GM18505 (cell line): ENCODE results near the gene M1AP.

Experiments used
- ATAC-seq: cut with Tn5 transposase; IDR thresholded peaks from one replicate; pipeline ENCODE4 v1.9.1; 2021; ENCODE audit not compliant: unreplicated experiment
- POLR2A ChIP-seq: IDR thresholded peaks from 4 replicates; pipeline ENCODE4 v1.6.1; 2011; ENCODE audit warnings: borderline replicate concordance; ENCODE audit not compliant: insufficient read depth, insufficient read length; ENCODE audit errors: extremely low read depth

The M1AP gene, protein sequence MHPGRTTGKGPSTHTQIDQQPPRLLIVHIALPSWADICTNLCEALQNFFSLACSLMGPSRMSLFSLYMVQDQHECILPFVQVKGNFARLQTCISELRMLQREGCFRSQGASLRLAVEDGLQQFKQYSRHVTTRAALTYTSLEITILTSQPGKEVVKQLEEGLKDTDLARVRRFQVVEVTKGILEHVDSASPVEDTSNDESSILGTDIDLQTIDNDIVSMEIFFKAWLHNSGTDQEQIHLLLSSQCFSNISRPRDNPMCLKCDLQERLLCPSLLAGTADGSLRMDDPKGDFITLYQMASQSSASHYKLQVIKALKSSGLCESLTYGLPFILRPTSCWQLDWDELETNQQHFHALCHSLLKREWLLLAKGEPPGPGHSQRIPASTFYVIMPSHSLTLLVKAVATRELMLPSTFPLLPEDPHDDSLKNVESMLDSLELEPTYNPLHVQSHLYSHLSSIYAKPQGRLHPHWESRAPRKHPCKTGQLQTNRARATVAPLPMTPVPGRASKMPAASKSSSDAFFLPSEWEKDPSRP

DNA sequence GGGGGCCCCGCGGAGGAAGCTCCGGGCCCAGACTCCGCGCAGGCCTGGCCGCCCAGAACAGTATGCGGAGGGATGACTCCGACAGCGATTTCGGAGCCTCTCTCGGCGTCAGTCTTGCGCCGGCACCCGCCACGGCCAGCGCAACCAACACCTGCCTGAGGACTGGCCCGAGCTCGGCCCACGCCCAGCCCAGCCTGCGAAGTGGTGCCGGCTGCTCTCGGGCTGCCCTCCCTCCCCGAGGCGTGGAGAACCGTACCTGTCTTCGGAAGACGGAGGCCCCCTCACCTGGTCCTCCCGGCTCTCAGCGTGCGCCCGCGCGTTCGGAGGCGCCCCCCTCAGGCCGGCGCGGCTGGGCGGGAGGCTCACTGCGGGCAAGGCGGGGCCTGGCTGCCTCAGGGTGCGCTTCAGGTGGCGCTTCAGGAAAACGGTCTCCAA is at the start of gene M1AP:
Gene M1AP (minus strand): TSS at position 322 of the 435 bp plus-strand sequence. CDS start 8,055 bp downstream, outside the sequence.
- TF ChIP-seq POLR2A = no peak
- no peak for ATAC-seq

DNA sequence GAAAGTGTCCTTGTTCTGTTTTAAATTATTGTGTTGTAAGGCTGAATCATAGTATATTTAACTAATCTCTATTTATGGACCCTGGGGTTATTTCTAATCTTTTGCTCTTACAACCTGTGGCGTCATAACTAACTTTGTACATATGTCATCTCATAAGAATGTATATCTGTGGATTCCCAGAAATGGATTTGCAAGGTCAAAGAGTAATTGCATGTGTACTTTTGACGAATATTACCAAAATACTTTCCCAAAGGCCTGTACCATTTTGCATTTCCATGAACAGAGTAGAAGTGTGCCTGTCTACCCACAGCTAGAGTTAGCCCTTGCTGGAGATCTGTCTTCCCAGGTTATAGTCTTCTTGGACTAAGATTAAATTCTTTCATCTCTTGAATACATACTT is 48.7 kb upstream of the M1AP start:
- no peak for TF ChIP-seq POLR2A
- ATAC-seq = no peak

DNA sequence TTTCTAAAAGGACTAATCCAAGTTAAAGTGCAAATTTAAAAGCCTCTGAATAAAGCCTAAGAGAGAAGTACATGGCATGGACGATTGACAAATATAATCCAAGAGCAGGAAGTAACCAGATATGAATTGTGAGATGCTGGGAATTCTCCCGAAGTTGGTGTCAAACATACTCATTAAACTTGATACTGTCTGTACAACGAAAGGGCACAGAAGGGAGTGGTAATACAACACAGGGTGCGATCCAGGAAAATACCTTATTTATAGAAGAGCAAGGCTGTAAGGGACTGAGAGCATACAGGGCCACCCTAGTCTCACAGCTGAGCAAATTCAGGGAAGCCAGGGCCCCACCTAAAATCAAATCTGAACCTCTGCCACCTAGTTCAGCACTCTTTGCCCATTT is 47.5 kb upstream of the M1AP start:
- TF ChIP-seq POLR2A = no peak
- ATAC-seq = no peak

DNA sequence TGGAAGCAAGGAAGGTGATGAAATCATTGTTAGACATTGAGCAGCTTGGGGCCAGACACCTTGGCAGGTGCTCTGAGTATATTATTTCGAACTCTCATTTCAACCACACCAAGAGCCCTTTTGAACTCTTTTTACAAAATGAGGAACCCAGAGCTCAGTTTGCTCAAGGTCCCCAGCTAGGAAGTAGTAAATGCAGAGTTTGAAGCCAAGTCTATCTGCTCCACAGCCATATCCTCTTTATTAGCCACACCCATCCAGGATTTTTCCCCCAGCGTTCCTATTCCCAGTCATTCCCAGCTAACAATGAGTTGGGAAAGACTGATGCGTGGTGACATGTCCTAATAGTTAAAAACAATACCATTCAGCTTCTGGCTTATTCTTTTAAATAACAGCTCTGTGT is 46.2 kb upstream of the M1AP start:
- no peak for ATAC-seq
- no peak for TF ChIP-seq POLR2A

DNA sequence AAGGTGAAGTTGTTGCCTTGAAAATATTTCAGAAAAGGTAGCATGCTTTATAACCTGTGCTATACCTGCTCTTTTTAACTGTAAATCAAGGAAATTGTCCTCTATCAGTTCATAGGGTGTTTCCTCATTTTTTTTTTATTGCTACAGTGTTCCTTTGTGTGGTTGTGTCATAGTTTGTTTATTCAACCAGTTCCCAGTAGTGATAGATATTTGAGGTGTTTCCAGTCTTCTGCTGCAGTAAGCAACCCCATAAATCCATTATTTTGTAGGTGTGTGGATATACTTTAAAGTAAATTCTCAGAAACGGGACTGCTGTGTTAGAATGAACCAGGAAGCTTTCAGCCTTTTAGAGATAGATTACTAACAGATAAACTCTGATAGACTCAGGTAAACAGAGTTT is 45.5 kb upstream of the M1AP start:
- TF ChIP-seq POLR2A = no peak
- ATAC-seq = no peak

DNA sequence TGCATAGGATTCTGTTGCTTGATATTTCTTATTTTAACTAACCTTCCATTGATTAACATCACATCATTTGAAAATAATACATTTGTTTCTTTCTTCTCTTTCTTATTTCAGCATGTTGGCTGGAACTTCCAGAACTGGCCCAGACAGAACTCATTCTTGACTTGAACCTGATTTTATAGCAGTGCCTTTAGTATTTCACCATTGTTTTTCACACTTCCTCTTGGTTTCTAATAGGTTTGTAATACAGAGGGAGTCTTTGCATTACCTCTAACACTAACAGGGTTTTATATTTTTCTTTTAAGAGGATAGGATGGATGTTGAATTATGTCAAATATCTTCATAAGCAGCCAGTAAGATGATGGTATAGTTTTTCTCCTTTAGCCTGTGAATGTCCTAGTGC is 45.1 kb upstream of the M1AP start:
- TF ChIP-seq POLR2A = no peak
- no peak for ATAC-seq

DNA sequence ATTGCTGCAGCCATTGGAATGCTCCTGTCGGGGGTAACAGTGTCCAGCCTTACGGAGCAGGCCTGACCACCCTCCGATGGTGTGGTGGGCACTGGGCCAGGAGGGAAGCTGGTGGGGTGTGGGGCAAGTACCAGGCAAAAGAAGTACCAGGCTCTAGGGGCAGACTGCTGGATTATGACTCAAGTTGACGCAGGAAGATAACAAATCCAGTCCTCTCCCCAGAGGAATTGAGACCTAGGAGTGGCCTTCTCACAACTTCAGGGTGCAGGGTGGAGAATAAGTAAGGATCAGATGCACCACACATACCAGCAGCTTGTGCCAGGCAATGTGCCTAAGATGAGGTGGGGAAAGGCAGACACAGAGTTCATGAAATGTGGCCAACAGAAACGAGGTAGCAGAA is 43.8 kb upstream of the M1AP start:
- TF ChIP-seq POLR2A = no peak

DNA sequence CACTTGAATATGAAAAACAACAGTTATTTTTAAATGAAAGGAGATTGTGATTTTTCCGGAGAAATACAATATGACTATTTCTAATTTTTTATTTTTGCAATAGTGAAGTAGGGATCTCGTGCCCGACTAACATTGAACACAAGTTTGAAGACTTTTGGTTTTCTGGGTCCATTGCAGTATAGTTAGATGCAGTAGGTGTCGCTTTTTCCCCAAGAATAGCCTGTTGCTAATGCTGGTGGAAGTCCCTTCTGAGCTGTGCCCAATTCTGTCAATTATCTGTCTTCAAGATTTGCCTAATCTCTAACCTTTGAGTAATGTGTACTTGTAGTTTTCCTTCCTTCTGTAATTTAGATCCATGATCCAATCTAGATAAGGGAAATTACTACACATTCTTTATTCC is 42.4 kb upstream of the M1AP start:
- peak; percentile 78 for ATAC-seq
- no peak for TF ChIP-seq POLR2A

More for the DNA sequence above, 43.8 kb upstream of the M1AP start:
- no peak for ATAC-seq

DNA sequence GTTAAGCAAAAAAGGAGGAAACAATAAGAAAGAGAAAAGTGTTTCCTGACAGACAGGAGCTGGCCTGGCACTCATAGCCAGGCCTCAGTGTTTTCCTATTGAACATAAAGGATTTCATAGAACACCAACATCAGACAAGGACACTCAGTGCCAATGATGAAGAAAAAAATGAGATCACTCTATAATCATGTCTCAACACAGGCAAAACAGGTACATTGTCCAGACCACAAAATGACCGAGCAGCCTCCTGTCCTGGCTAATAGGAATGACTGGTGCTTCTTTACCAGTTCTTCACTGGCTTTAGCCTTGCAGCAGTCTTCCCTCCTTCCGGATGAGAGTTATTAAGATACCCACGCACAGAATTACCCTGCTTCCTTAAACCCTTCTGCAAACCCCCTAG is 41.5 kb upstream of the M1AP start:
- no peak for ATAC-seq
- no peak for TF ChIP-seq POLR2A

DNA sequence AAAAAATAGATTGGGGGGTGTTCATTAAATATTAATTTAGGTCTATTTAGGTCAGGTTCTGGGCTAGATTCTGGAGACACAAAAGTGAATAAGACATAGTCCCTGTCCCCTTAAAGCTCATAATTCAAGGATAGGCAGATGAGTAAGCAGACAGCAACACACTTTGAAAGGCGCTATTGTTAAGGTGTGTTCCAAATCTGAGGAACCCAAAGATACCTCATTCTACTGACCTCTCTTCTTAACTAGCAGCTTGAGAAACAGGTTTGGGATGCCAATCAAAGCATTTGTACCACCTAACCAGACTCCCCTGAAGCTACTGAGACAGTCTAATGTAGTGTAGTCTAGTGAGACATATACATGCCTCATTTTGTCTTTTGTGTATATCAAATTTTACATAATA is 40.8 kb upstream of the M1AP start:
- no peak for TF ChIP-seq POLR2A
- no peak for ATAC-seq

DNA sequence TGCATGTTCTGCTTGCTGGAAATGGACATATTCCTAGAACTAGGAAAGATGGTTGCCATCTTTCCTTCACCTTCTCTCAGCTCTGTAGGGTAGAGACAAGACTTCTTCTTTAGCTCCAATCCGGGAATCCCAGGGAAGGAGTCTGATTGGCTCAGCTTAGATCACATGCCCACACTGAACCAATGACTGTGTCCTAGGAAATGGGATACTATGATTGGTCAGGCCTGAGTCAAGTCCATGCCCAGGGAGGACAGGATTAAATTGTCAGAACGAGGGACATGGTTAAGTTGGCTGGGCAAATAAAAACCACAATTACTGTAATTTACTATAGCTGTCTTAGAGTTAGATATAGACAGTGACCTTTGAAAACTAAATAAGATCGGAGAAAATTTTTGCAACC is 37.3 kb upstream of the M1AP start:
- no peak for TF ChIP-seq POLR2A
- no peak for ATAC-seq

DNA sequence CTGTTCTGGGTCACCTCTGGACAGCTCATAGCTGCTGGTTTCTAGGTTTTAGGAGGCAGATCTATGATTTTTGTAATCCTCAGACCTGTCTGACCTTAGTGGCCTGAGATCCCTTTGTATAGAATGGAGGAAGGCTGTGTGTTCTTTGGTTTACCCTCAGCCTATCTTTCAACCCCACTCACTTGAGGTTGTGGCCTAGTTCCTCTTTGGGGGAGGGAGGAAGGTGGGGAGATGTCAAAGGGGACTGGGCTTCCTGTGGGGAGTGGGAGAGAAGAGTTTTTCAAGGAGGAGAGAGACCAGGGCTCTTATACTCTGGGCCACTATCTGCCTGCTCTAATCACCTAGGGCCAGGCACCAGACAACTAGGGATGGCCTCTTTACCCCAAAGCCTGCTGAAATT is 34.4 kb upstream of the M1AP start:
- TF ChIP-seq POLR2A = no peak
- ATAC-seq = no peak

DNA sequence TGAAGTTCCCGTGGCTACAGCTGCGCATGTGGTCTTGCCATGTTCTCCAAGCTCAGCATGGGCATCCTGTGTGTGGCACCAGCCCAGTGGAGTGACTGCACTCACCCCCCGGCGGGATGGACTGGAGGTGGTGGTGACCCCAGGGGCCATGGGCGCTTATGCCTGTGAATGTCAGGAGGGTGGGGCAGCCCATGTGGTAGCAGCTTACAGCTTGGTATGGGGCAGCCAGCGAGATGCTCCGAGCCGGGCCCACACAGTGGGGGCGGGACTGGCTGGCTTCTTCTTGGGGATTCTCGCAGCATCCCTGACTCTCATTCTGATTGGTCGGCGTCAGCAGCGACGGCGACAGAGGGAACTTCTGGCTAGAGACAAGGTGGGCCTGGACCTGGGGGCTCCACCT is 31.5 kb upstream of the M1AP start:
- ATAC-seq = no peak
- TF ChIP-seq POLR2A = no peak

DNA sequence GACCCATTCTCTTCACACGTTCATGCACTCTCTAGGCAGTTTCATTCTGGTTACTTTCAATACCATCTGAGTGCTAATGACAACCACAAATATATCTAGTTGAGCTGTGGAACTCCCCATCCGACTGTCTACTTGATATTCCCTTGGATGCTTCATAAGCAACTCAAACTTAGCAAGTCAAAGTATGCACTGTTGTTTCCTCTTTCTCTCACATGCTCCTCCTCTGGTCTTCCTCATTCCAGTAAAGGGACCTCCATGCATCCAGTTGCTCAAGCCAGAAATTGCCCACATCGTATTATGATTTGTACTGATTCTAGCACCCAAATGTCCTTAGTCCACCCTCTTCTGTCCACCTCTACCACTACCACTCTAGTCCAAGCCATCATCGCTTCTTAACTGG is 28.2 kb upstream of the M1AP start:
- no peak for ATAC-seq
- no peak for TF ChIP-seq POLR2A
